ENCODE data around the gene PARD3.

DNA sequence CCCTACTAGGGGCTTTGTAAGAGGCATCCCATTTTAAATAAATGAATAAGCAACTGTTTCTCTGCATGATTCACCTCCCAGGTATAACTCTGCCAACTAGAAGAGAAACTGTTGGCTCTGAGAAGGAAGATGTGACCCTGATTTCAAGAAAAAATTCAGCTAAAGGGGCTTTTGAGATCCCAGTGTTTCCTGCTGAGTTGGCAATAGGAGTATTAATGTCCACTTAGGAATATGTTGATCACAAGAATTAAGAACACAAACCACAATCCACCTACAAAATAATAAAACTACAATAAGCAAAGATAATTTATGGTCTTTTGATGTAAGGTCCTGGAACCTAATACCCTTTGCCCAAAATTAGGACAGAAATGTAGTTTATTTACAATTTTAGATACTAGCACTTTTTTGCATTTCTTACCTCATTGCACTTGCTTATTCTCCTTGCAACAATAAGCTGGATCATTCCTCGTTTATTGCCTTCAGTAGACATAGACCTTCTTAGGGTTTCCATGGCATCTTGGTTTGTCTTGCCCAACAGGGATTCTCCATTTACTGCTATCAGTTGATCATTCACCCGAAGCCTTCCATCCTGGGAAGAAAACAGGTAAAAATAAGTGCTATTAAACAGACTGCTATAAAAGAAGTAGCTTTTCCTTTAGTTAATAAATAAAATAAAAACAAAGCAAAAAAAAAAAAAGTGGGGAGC, 456.2 kb downstream of the PARD3 start:
- TF ChIP-seq ZNF384 (IDR thresholded peaks at IDR 0.05): no peak
- no peak for TF ChIP-seq BHLHE40 (IDR thresholded peaks at IDR 0.05; ENCODE audit: borderline replicate concordance)
- no peak for TF ChIP-seq FOXA1 (IDR thresholded peaks at IDR 0.05)
- TF ChIP-seq NFRKB (IDR thresholded peaks at IDR 0.05): no peak
- no peak for TF ChIP-seq CTBP1 (IDR thresholded peaks at IDR 0.05; ENCODE audit: borderline replicate concordance)
- TF ChIP-seq ELF4 (IDR thresholded peaks at IDR 0.05): no peak
- TF ChIP-seq ARNT (IDR thresholded peaks at IDR 0.05): no peak
